Measurements from ENCODE around the gene FBXW4.

The FBXW4 gene

DNA sequence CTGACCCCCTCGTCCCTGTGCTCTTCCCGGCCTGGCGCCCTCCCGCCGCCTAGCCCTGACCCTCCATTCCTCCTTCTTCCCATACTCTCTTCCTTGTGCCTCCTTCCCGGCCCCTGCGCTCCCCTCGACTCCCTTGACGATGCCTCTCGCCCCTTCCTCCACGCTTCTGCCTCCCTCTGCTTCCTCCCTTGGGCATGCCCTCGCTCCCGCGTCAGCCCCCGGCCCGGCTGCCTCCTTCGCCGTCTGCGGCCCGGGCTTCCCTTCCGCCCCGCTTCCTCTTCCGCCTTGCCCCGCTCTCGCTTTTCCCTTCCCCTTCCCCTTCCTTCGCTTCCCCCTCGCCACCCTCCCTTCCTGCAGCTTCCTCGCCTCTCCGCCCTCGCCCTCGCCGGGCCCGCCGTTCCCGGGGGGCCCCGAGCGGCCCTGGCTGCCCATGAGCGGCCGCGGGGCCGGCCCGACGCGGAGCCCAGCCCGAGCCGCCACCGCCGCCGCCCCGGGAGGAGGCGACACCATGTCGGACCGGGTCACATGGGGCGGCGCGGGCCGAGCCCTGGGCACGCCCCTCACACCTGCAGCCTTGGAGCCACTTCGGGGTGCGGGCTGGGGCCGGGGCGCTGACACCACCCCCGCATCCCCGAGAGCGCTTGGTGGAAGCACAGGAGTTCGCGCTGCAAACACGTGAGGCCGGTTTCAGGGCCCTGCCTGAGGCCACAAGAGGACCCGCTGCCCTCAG is at the start of gene FBXW4:
FBXW4 (minus strand) TSS at position 497 of the 730 bp plus-strand sequence; CDS start at position 432, 65 bp downstream.
- peak; percentile 53 for DNase-seq (ENCODE audit: low spot score)

- no peak for DNase-seq (ENCODE audit: low spot score)
Observed at GRCh38 chr10:101744267-101744666, 49.3 kb upstream of the FBXW4 start.

GRCh38 chr10:101741938-101742337 is 47.0 kb upstream of the FBXW4 start:
- no peak for DNase-seq (ENCODE audit: low spot score)

- no peak for DNase-seq (ENCODE audit: low spot score)
Observed at GRCh38 chr10:101736666-101737065, 41.7 kb upstream of the FBXW4 start.

DNA sequence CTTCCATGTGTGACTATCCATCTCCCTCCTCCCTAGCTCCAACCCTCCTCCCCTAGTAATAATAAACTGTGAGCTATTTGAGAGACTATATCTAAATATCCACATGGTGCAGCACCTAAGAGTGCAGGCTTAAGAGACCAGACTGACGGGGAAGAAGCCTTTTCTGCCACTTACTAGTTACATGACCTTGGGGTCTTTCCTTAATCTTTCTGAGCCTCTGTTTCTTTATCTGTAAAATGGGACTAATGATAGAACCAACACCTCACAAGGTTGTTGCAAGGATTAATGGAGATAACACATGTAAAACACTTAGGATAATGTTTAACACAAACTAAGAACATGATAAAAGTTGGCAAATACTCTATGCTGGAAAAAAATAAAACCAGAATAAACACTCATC is 37.1 kb upstream of the FBXW4 start:
- no peak for DNase-seq (ENCODE audit: low spot score)

DNA sequence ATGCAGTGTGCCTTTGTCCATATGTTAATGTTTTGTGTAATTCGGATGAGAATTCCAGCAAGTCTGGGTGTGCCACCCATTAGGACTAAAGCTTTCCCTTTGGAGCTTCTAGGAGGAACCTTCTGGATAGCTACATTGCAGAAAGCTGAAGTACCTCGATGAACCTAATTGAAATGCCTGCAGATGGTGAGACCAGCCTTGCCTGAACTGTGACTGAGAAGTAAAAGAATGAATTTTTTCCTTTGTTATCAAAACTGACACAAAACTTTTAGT is 31.1 kb upstream of the FBXW4 start:
- DNase-seq (ENCODE audit: low spot score), result peak; percentile 8

DNA sequence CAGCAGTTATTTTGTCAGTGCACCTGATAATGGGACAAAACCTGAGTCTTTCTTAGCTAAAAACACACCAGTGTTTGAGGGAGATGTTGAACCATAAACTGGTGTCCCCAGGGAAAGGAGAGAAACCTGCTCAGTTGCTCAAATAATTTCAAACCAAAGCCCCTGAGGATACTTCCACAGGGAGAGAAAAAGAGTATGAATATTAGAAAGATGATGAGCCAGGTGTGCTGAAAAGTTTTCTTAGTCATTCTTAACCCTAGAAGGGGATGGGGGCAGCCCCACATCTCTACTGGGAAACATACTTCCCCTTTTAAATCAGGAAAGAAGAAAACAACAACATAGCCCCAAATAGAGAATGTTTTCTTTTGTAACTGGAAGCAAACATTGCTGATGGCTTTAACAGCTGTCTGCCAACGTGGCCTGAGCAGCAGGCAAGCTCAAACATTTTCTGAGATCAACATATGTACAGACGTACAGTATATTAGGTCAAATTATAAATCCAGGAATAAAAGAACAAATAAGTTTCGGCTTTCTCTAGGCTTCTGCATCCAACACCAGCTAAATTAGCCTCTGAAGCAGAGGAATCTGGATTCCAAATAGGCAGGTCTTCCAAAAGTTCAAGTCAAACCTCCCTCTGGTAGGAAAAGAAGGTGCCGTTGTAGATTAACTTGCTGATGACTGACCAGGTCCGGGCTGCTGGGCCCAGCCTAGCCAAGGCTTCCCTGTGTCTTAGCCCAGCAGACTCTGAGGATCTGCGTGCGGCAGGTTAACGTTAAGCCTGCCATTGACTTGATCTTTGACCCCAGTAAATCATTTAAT is 30.5 kb upstream of the FBXW4 start:
- DNase-seq (ENCODE audit: low spot score), result no peak

- no peak for DNase-seq (ENCODE audit: low spot score)
Observed at GRCh38 chr10:101724446-101724845, 29.5 kb upstream of the FBXW4 start.

DNA sequence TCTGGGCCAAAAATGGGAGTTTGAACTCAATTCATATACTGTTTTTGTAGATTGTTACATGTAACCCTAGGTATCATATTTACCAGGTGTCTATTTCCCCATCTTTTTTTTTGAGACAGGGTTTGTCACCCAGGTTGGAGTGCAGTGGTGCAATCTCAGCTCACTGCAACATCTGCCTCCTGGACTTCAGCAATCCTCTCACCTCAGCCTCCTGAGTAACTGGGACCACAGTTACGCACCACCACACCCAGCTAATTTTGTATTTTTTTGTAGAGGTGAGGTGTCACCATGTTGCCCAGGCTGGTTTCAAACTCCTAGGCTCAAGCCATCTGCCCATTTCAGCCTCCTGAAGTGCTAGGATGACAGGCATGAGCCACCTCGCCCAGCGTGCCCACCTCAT is 28.2 kb upstream of the FBXW4 start:
- no peak for DNase-seq (ENCODE audit: low spot score)

GRCh38 chr10:101721806-101722205 is 26.8 kb upstream of the FBXW4 start:
- DNase-seq (ENCODE audit: low spot score), result no peak

- no peak for DNase-seq (ENCODE audit: low spot score)
Observed at GRCh38 chr10:101720606-101721230, 25.7 kb upstream of the FBXW4 start.

- DNase-seq (ENCODE audit: low spot score), result no peak
Observed at GRCh38 chr10:101718690-101719275, 23.8 kb upstream of the FBXW4 start.

DNA sequence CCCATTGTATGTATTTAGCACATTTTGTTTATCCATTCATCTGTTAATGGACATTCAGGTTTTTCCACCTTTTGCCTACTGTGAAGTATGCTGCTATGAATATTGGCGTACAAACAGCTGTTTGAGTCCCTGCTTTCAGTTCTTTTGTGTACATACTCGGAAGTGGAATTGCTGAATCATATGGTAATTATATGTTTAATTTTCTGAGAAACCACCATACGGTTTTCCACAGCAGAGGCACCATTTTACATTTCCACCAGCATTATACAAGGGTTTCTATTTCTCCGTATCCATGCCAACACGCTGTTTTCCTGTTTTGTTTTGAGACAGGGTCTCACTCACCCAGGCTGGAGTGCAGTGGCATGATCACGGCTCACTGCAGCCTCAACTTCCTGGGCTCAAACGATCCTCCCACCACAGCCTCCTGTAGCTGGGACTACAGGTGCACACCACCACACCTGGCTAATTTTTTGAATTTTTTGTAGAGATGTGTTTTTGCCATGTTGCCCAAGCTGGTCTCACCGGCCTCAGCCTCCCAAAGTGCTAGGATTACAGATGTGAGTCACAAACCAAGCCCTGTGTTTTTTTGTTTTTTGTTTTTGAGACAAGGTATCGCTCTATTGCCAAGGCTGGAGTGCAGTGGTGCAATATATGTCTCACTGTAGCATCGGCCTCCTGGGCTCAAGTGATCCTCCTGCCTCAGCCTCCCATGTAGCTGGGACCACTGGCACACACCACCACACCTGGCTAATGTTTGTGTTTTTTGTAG is 22.1 kb upstream of the FBXW4 start:
- DNase-seq (ENCODE audit: low spot score), result no peak

DNA sequence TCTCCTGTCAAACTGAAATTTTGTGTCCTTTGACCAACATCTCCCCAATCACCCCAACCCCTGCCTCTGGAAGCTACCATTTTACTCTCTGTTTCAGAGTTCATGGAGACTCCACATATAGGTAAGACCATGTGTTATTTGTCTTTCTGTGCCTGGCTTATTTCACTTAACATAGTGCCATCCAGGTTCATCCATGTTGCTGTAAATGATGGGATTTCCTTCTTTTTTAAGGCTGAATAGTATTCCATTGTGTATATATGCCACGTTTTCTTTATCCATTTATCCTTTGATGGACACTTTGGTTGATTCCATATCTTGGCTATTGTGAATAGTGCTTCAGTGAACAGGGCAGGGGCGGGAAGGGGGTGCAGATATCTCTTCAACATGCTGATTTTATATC is 18.0 kb upstream of the FBXW4 start:
- DNase-seq (ENCODE audit: low spot score), result no peak

- DNase-seq (ENCODE audit: low spot score), result no peak
Observed at GRCh38 chr10:101710793-101711192, 15.8 kb upstream of the FBXW4 start.

GRCh38 chr10:101710059-101710695 is 15.2 kb upstream of the FBXW4 start:
- DNase-seq (ENCODE audit: low spot score), result no peak

- DNase-seq (ENCODE audit: low spot score), result no peak
Observed at GRCh38 chr10:101709359-101710058, 14.5 kb upstream of the FBXW4 start.

GRCh38 chr10:101708870-101709269 is 13.9 kb upstream of the FBXW4 start:
- DNase-seq (ENCODE audit: low spot score), result no peak

GRCh38 chr10:101708073-101708472 is 13.1 kb upstream of the FBXW4 start:
- peak; percentile 64 for DNase-seq (ENCODE audit: low spot score)

- no peak for DNase-seq (ENCODE audit: low spot score)
Observed at GRCh38 chr10:101704331-101704730, 9.4 kb upstream of the FBXW4 start.

- no peak for DNase-seq (ENCODE audit: low spot score)
Observed at GRCh38 chr10:101696632-101697031, 1.7 kb upstream of the FBXW4 start.
